Endothelial cell of umbilical vein (primary cell): ENCODE data around the gene TBC1D10B. TPM values are rescaled to one million over a fixed set of nuclear protein-coding genes. Genes with fewer than 3 reads are reported as not detected.

Experiments used
- BruUV-seq: library from RNA; stranded (reverse); fragments of 400-500 nt; replicated peaks from 2 replicates; lab custom pipeline; 2021; lab: Mats Ljungman, UMichigan
- CTCF ChIA-PET: fragments of 300-600, 350-600 bp; sonication (Branson Sonifier 250); formaldehyde crosslinking; loops from one replicate; lab custom pipeline; 2021; ENCODE audit warnings: antibody characterized with exemption, inconsistent platforms; lab: Charles Lee
- POLR2A ChIA-PET: fragments of 300-600, 350-600 bp; sonication (Branson Sonifier 250); formaldehyde crosslinking; loops from one replicate; lab custom pipeline; 2021; ENCODE audit warnings: antibody characterized with exemption, inconsistent platforms; lab: Charles Lee
- DNase-seq: peaks from one replicate; pipeline ENCODE4 v3.0.0-alpha.2; 2011; ENCODE audit warnings: low read depth, low spot score
- FAIRE-seq: peaks from 2 replicates; lab custom pipeline; 2011; peaks lifted over from hg19 to GRCh38; lab: Jason Lieb, UNC
- H2AFZ ChIP-seq: 2 replicates; pipeline ENCODE4 v1.6.0; 2012; ENCODE audit warnings: low read depth, low read length, control low read depth, inconsistent platforms
- H3K27ac ChIP-seq: 2 replicates; pipeline ENCODE4 v1.5.1; 2011; ENCODE audit warnings: low read depth, mild to moderate bottlenecking, control low read depth, low read length, moderate library complexity; ENCODE audit not compliant: insufficient read depth
- H3K27me3 ChIP-seq, 2 experiments: 2 replicates each; pipeline versions ENCODE4 v1.6.0 to v1.6.1; 2011; ENCODE audit warnings: low read length in 2 of 2, mixed read lengths in 1 of 2; ENCODE audit not compliant: control insufficient read depth in 2 of 2, insufficient read depth in 2 of 2
- H3K36me3 ChIP-seq, 2 experiments: 2 replicates in 1 of 2; 3 replicates in 1 of 2; pipeline ENCODE4 v1.5.1; 2011; ENCODE audit warnings: low read length in 2 of 2, mild to moderate bottlenecking in 1 of 2, moderate library complexity in 1 of 2; ENCODE audit not compliant: control insufficient read depth in 2 of 2, insufficient read depth in 2 of 2; ENCODE audit errors: extremely low read depth in 1 of 2
- H3K4me1 ChIP-seq: 3 replicates; pipeline ENCODE4 v1.5.1; 2011; ENCODE audit warnings: mild to moderate bottlenecking, low read length; ENCODE audit not compliant: control insufficient read depth, insufficient read depth; ENCODE audit errors: extremely low read depth
- H3K4me2 ChIP-seq: 2 replicates; pipeline ENCODE4 v1.6.1; 2011; ENCODE audit warnings: low read length, control low read depth, mixed read lengths; ENCODE audit not compliant: insufficient read depth
- H3K4me3 ChIP-seq, 3 experiments: fragments of 200-600 bp in 1 of 3; sonication (generic), shearing (Covaris generic) in 1 of 3; replicated peaks in 1 of 3; 2 replicates each; pipeline ENCODE4 v1.5.1; 2011 to 2016; ENCODE audit warnings: control low read depth in 3 of 3, low read length in 3 of 3, mild to moderate bottlenecking in 2 of 3, inconsistent platforms in 1 of 3, low read depth in 1 of 3, moderate library complexity in 1 of 3; ENCODE audit not compliant: insufficient read depth in 1 of 3
- H3K79me2 ChIP-seq: 2 replicates; pipeline ENCODE4 v1.6.0; 2012; ENCODE audit warnings: low read length, inconsistent platforms; ENCODE audit not compliant: control insufficient read depth, insufficient read depth
- H3K9ac ChIP-seq: replicated peaks from 2 replicates; pipeline ENCODE3; 2011; ENCODE audit warnings: low read length, control low read depth; ENCODE audit not compliant: insufficient read depth; ENCODE audit errors: extremely low read depth
- H3K9me1 ChIP-seq: replicated peaks from 3 replicates; pipeline ENCODE4 v1.6.0; 2011; ENCODE audit warnings: mild to moderate bottlenecking, low read length; ENCODE audit not compliant: control insufficient read depth, insufficient read depth; ENCODE audit errors: extremely low read depth
- H3K9me3 ChIP-seq: replicated peaks from 2 replicates; pipeline ENCODE4 v1.5.1; 2012; ENCODE audit warnings: low read length, inconsistent platforms; ENCODE audit not compliant: control insufficient read depth, insufficient read depth
- H4K20me1 ChIP-seq: replicated peaks from 2 replicates; pipeline ENCODE3; 2011; ENCODE audit warnings: mild to moderate bottlenecking, low read length; ENCODE audit not compliant: control insufficient read depth, insufficient read depth; ENCODE audit errors: extremely low read depth
- CTCF ChIP-seq, 2 donors: IDR thresholded peaks; 1 replicate in 1 of 2; 2 replicates in 1 of 2; pipeline ENCODE4 v1.5.1; 2011; ENCODE audit warnings: low read length in 2 of 2, mild to moderate bottlenecking in 2 of 2, moderate library complexity in 2 of 2, control low read depth in 1 of 2, inconsistent platforms in 1 of 2, low read depth in 1 of 2; ENCODE audit not compliant: insufficient read depth in 1 of 2; ENCODE audit errors: extremely low read depth in 1 of 2
- EZH2 ChIP-seq: IDR thresholded peaks from 2 replicates; pipeline ENCODE4 v1.6.1; 2012; ENCODE audit warnings: borderline replicate concordance, low read depth, mild to moderate bottlenecking, moderate library complexity, low read length, inconsistent platforms; ENCODE audit not compliant: severe bottlenecking
- FOS ChIP-seq: IDR thresholded peaks from 2 replicates; pipeline ENCODE4 v1.6.1; 2011; ENCODE audit warnings: mild to moderate bottlenecking, low read length, moderate library complexity, borderline replicate concordance; ENCODE audit not compliant: insufficient read depth
- GATA2 ChIP-seq: IDR thresholded peaks from 2 replicates; pipeline ENCODE4 v1.7.0; 2011; ENCODE audit warnings: low read depth, mild to moderate bottlenecking, moderate library complexity, mixed read lengths, low read length; ENCODE audit not compliant: insufficient read length, insufficient read depth
- JUN ChIP-seq: IDR thresholded peaks from 2 replicates; pipeline ENCODE4 v1.6.1; 2011; ENCODE audit warnings: borderline replicate concordance, low read depth; ENCODE audit not compliant: insufficient read length, insufficient read depth
- MAX ChIP-seq: IDR thresholded peaks from 2 replicates; pipeline ENCODE4 v1.6.1; 2011; ENCODE audit not compliant: insufficient read depth, insufficient read length
- MYC ChIP-seq: IDR thresholded peaks from one replicate; pipeline ENCODE4 v1.6.1; 2011; ENCODE audit warnings: mild to moderate bottlenecking, low read depth, low read length
- POLR2A ChIP-seq: IDR thresholded peaks from 2 replicates; pipeline ENCODE4 v1.6.1; 2012; ENCODE audit warnings: low read depth, mild to moderate bottlenecking, control low read depth, low read length
- POLR2AphosphoS5 ChIP-seq: IDR thresholded peaks from 2 replicates; pipeline ENCODE4 v1.6.1; 2012; ENCODE audit warnings: low read depth, mild to moderate bottlenecking, control low read depth, low read length, moderate library complexity; ENCODE audit not compliant: insufficient read depth
- dilution Hi-C: fragments of 300-500 bp; cut with MboI; formaldehyde crosslinking; loops from one replicate; pipeline ENCODE4 v1.15.0; 2019; ENCODE audit warnings: low sequenced_read_pairs; ENCODE audit not compliant: extremely low pct_ligation_motif_present
- intact Hi-C: fragments of 100-400 bp; cut with micrococcal nuclease; formaldehyde crosslinking; loops from one replicate; pipeline ENCODE4 v1.10.0; 2022
- polyA plus RNA-seq, 4 experiments: library from polyadenylated mRNA; depleted of rRNA in 3 of 4; stranded (reverse) in 3 of 4; unstranded in 1 of 4; fragments of >200 nt; gene quantifications; 2 replicates each; pipeline versions ENCODE4 v1.2.1 to v1.2.3, GENCODE V29; 2011 to 2012; ENCODE audit warnings: missing spikeins in 1 of 4
- total RNA-seq: library from RNA; stranded (reverse); gene quantifications from 2 replicates; pipeline ENCODE4 v1.2.3, GENCODE V29; 2021

The TBC1D10B gene
- total and polyA plus RNA-seq, 2 donors (not counting 3 experiments of a cell fraction or from before 2014, with no cell fraction given) = 37.0 to 63.0 TPM

- ChIA-PET CTCF (no interaction called here), POLR2A (no interaction called here)
- no peak overlapping the region for H3K4me2 ChIP-seq
- no peaks in the 10 kb centered on the region for H4K20me1 ChIP-seq
- no peak overlapping the region for H2AFZ ChIP-seq
- BruUV-seq = no TSS peak
- H3K27ac ChIP-seq = no peak overlapping the region
- dilution Hi-C loops (no loop called here), intact Hi-C loops (no loop called here)
- H3K9me3 ChIP-seq = no peaks in the 10 kb centered on the region
- H3K27me3 ChIP-seq = no peaks in the 10 kb centered on the region
- no peak for TF ChIP-seq CTCF (IDR thresholded peaks at IDR 0.05; ENCODE audit: extremely low read depth in 1 of 2, insufficient read depth in 1 of 2, low read depth in 1 of 2, low read length in 2 of 2)
- no peak for TF ChIP-seq POLR2AphosphoS5
- no peak for TF ChIP-seq MAX
- no peak for TF ChIP-seq MYC
- no peak for TF ChIP-seq GATA2
- TF ChIP-seq POLR2A = no peak
- no peak for TF ChIP-seq EZH2
- TF ChIP-seq FOS = no peak
- no peak for TF ChIP-seq JUN
- H3K9ac ChIP-seq = no peak overlapping the region
- H3K4me3 ChIP-seq = no peak overlapping the region
- H3K79me2 ChIP-seq = peaks cover 3% of the 10 kb centered on the region
- no peaks in the 10 kb centered on the region for H3K9me1 ChIP-seq
- DNase-seq (no peak), FAIRE-seq (no peak)
- H3K36me3 ChIP-seq = peaks cover 6 to 9% of the 10 kb centered on the region in 2 experiments
- peaks cover 16% of the 10 kb centered on the region for H3K4me1 ChIP-seq
These were observed 22.2 kb downstream of the TBC1D10B start for GRCh38 chr16:30348113-30348512.
